Measurements from ENCODE around the gene RIN3.
A peak's percentile ranks its signal among the peaks of the same experiment; 100 is the strongest.

RIN3 gene

DNA sequence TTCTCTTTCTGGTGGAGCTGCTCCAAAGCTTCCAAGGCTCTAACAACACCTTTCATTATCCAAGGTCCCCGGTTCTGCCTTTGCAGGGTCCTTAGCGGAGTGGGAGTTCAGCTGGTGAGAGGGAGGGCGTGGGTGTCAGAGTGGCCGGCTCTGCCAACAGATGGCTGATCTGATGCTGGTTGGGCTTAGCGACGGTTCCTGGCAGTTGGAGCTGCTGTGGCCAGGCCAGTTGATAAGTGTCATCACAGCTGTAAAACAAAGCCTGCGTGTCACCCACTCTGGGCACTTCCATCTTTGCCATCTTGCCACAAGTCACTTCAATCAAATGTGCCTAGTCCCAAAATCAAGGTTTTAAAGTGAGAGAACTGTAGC, 36.3 kb downstream of the RIN3 start:
- no peak for DNase-seq (ENCODE audit: low read depth, low spot score)
- in situ Hi-C loops (cut with HindIII; ENCODE audit: low sequenced_read_pairs), result no loop called here
- TF ChIP-seq, protein P1, sequence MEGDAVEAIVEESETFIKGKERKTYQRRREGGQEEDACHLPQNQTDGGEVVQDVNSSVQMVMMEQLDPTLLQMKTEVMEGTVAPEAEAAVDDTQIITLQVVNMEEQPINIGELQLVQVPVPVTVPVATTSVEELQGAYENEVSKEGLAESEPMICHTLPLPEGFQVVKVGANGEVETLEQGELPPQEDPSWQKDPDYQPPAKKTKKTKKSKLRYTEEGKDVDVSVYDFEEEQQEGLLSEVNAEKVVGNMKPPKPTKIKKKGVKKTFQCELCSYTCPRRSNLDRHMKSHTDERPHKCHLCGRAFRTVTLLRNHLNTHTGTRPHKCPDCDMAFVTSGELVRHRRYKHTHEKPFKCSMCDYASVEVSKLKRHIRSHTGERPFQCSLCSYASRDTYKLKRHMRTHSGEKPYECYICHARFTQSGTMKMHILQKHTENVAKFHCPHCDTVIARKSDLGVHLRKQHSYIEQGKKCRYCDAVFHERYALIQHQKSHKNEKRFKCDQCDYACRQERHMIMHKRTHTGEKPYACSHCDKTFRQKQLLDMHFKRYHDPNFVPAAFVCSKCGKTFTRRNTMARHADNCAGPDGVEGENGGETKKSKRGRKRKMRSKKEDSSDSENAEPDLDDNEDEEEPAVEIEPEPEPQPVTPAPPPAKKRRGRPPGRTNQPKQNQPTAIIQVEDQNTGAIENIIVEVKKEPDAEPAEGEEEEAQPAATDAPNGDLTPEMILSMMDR (IDR thresholded peaks at IDR 0.05; ENCODE audit: low read depth, low read length), result no peak
- no peak overlapping the region for H3K4me3 ChIP-seq (ENCODE audit: low read depth, low read length)

DNA sequence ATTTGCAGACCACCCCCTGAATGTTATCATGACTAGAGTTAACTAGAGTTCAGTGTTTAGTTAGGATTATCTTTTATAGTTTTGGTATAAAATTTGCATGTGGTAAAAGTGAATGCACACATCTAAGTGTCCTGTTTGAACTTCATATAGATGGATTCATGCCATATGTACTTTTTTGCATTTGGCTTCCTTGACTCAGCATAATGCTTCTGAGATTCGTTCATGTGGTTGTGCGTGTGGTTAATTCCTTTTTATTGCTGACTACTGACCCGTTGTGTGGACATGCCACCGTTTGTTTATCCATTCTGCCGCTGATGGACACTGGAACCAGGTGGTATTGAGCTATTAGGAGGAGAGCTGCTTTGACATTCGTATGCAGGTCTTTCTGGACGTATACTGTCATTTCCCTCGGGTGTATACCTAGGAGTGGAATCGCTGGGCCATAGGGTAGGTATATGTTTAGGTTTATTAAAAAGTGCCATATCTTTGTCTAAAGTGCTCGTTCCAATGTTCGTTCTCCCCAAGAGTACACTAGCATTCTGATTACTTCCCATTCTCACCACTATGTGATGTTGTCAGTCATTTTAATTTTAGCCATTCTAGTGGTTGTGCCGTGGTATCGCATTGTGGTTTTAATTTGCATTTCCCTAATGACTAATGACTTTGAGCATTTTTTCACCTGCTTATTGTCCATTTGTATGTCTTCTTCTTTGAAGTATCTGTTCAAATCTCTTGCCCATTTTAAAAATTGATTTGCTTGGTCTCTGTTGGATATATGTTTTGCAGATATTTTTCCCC, 37.7 kb downstream of the RIN3 start:
- in situ Hi-C loops (cut with HindIII; ENCODE audit: low sequenced_read_pairs), result no loop called here
- DNase-seq (ENCODE audit: low read depth, low spot score), result no peak
- H3K4me3 ChIP-seq (ENCODE audit: low read depth, low read length), result no peak overlapping the region
- TF ChIP-seq, protein P1 (IDR thresholded peaks at IDR 0.05; ENCODE audit: low read depth, low read length), result no peak

DNA sequence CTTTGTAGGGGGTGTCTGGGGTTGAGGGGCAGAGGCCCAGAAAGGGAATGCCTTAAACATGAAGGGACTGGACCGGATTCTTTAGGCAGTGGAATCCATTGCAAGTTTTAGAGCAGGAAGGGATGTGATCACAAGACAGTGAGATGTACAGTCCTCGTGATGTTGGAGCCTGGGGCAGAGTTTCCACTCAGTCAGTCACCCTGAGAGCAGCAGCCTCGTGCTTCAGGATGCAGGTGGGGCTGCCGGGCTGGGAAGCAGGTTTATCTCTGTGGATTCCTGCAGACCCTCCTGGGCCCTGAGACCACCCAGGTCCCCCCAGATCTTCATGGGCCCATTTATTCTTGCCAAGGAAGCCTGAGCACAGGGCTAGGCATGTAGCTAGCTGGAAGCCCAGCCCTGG, 38.5 kb downstream of the RIN3 start:
- no peak overlapping the region for H3K4me3 ChIP-seq (ENCODE audit: low read depth, low read length)
- TF ChIP-seq, protein P1 (IDR thresholded peaks at IDR 0.05; ENCODE audit: low read depth, low read length), result no peak
- DNase-seq (ENCODE audit: low read depth, low spot score), result no peak
- in situ Hi-C loops (cut with HindIII; ENCODE audit: low sequenced_read_pairs), result no loop called here

- H3K4me3 ChIP-seq (ENCODE audit: low read depth, low read length), result no peak overlapping the region
- DNase-seq (ENCODE audit: low read depth, low spot score), result peak; percentile 54
- TF ChIP-seq, protein P1 (IDR thresholded peaks at IDR 0.05; ENCODE audit: low read depth, low read length), result peak; percentile 8
- in situ Hi-C loops (cut with HindIII; ENCODE audit: low sequenced_read_pairs), result no loop called here
These were observed 39.9 kb downstream of the RIN3 start for GRCh38 chr14:92553438-92553837.

DNA sequence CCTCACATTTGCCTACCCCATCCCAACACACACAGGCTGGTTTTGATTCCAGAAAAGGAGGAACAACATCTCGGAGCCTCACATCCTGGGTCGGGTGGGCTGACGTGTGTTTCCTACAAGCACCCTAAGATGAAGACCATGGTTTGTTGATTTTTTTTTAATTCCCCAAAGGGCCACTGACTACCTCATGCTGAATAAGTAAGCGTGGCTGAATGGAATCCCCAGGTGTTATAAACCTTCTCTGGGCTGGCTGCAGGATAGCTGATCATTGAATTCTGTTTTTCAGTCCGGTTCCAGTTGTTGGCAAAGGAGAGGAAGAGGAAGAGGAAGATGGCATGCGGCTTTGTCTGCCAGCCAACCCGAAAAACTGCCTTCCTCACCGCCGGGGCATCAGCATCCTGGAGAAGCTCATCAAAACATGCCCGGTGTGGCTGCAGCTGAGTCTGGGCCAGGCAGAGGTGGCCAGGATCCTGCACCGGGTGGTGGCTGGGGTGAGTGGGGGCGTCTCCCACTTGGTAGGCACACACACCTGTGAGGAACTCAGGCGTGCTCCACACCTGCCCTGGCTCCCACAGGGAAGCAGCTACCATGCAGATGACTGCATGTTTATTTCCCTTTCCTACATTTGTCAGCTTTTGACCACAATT, 42.0 kb downstream of the RIN3 start:
- no peak for DNase-seq (ENCODE audit: low read depth, low spot score)
- in situ Hi-C loops (cut with HindIII; ENCODE audit: low sequenced_read_pairs), result no loop called here
- TF ChIP-seq, protein P1 (IDR thresholded peaks at IDR 0.05; ENCODE audit: low read depth, low read length), result no peak
- no peak overlapping the region for H3K4me3 ChIP-seq (ENCODE audit: low read depth, low read length)

DNA sequence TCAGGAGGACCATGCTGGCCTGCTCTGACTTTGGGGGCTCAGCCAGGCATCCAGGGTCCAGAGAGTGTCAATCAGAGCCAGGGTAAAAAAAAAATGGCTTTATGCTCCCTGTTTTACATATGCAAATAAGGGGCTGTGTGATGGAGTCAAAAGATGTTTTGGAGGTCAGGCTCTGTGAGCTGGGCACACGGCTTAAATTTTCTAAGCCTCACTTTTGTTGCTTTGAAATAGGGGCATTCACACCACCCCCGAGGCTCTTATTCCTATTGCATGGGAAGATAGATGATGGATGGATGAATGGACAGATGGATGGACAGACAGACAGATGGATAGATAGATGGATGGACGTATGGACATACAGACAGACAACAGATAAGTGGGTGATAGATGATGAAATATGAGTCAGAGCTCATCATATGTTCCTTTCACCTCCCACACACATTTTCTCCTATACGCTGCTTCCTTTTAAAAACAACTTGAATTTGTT, 42.7 kb downstream of the RIN3 start:
- TF ChIP-seq, protein P1 (IDR thresholded peaks at IDR 0.05; ENCODE audit: low read depth, low read length), result no peak
- in situ Hi-C loops (cut with HindIII; ENCODE audit: low sequenced_read_pairs), result no loop called here
- no peak overlapping the region for H3K4me3 ChIP-seq (ENCODE audit: low read depth, low read length)
- no peak for DNase-seq (ENCODE audit: low read depth, low spot score)
